Lung (tissue), 16 donors: ENCODE results near the gene BECN2. TPM values are rescaled to one million over a fixed set of nuclear protein-coding genes. Genes with fewer than 3 reads are reported as not detected.

Experiments
- ATAC-seq: fragments of 200-7000 bp; cut with Tn5 transposase; one replicate; pipeline ENCODE4 v1.9.1; 2020; ENCODE audit warnings: moderate number of reproducible peaks; ENCODE audit not compliant: insufficient read depth, low FRiP score
- DNase-seq, 3 donors: peaks; one replicate each; pipeline ENCODE4 v3.0.0-alpha.2; 2013 to 2017
- H3K27ac ChIP-seq, 2 donors: one replicate each; pipeline ENCODE4 v1.5.1; 2013; ENCODE audit warnings: mild to moderate bottlenecking in 2 of 2, moderate library complexity in 2 of 2, control low read depth in 1 of 2, inconsistent platforms in 1 of 2, low read depth in 1 of 2, low read length in 1 of 2
- H3K27me3 ChIP-seq, 3 donors: one replicate each; pipeline ENCODE4 v1.5.1; 2013; ENCODE audit warnings: low read length in 2 of 3; ENCODE audit not compliant: control insufficient read depth in 3 of 3, insufficient read depth in 3 of 3
- H3K36me3 ChIP-seq, 4 donors: one replicate each; pipeline ENCODE4 v1.5.1; 2013; ENCODE audit warnings: low read length in 4 of 4, mild to moderate bottlenecking in 1 of 4, moderate library complexity in 1 of 4; ENCODE audit not compliant: control insufficient read depth in 4 of 4, insufficient read depth in 4 of 4
- H3K4me1 ChIP-seq, 5 donors: one replicate each; pipeline ENCODE4 v1.5.1; 2013; ENCODE audit warnings: low read length in 5 of 5, mild to moderate bottlenecking in 2 of 5, moderate library complexity in 1 of 5; ENCODE audit not compliant: control insufficient read depth in 5 of 5, insufficient read depth in 5 of 5
- H3K4me3 ChIP-seq: one replicate; pipeline ENCODE4 v1.5.1; 2013; ENCODE audit warnings: mild to moderate bottlenecking, control low read depth, moderate library complexity
- H3K9ac ChIP-seq, 2 donors: one replicate each; pipeline ENCODE4 v1.5.1; 2013; ENCODE audit warnings: low read length in 2 of 2, control low read depth in 1 of 2; ENCODE audit not compliant: insufficient read depth in 1 of 2
- H3K9me3 ChIP-seq, 4 donors: one replicate each; pipeline ENCODE4 v1.5.1; 2013; ENCODE audit warnings: low read length in 3 of 4, mild to moderate bottlenecking in 1 of 4, moderate library complexity in 1 of 4; ENCODE audit not compliant: control insufficient read depth in 4 of 4, insufficient read depth in 3 of 4
- WGBS, 2 donors: extraction: QIAGEN DNeasy Blood & Tissue Kit; methylation state at CpG; one replicate each; pipeline ENCODE4 v1.1.7; 2013; 5-methylcytosine and 5-hydroxymethylcytosine counted together
- long read RNA-seq, 5 donors: transcript quantifications; one replicate each; lab custom pipeline, GENCODE V29; 2026
- polyA plus RNA-seq, 2 donors: library from polyadenylated mRNA; stranded (reverse); fragments of 200-250 nt; gene quantifications; one replicate each; pipeline ENCODE4 v1.2.1, GENCODE V29; 2013
- total RNA-seq, 2 donors: library from RNA; depleted of rRNA in 1 of 2; stranded (reverse); fragments of >200 nt in 1 of 2; gene quantifications; one replicate each; pipeline ENCODE4 v1.2.1, GENCODE V29; 2014 to 2021
- TF ChIP-seq, protein P1 (sequence below): IDR thresholded peaks from 2 replicates; pipeline ENCODE4 v1.5.1; 2012; ENCODE audit warnings: mild to moderate bottlenecking; ENCODE audit errors: control extremely low read depth, extremely low read depth
- donor health status: control.
- donor health status: control.
- donor health status: Bipolar disorder and iron deficiency.
- donor health status: healthy.
- donor health status: DM: yes; HTN: yes; CAD: no.

Gene BECN2, protein sequence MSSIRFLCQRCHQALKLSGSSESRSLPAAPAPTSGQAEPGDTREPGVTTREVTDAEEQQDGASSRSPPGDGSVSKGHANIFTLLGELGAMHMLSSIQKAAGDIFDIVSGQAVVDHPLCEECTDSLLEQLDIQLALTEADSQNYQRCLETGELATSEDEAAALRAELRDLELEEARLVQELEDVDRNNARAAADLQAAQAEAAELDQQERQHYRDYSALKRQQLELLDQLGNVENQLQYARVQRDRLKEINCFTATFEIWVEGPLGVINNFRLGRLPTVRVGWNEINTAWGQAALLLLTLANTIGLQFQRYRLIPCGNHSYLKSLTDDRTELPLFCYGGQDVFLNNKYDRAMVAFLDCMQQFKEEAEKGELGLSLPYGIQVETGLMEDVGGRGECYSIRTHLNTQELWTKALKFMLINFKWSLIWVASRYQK
- total RNA-seq (not detected), polyA plus RNA-seq (not detected)
- long read RNA-seq, donor 1 = 0 reads
- long read RNA-seq, donor 2 = 0 reads
- long read RNA-seq, donor 3 = 0 reads
- long read RNA-seq, donor 4 = 0 reads
- long read RNA-seq, donor 5 = 0 reads

DNA sequence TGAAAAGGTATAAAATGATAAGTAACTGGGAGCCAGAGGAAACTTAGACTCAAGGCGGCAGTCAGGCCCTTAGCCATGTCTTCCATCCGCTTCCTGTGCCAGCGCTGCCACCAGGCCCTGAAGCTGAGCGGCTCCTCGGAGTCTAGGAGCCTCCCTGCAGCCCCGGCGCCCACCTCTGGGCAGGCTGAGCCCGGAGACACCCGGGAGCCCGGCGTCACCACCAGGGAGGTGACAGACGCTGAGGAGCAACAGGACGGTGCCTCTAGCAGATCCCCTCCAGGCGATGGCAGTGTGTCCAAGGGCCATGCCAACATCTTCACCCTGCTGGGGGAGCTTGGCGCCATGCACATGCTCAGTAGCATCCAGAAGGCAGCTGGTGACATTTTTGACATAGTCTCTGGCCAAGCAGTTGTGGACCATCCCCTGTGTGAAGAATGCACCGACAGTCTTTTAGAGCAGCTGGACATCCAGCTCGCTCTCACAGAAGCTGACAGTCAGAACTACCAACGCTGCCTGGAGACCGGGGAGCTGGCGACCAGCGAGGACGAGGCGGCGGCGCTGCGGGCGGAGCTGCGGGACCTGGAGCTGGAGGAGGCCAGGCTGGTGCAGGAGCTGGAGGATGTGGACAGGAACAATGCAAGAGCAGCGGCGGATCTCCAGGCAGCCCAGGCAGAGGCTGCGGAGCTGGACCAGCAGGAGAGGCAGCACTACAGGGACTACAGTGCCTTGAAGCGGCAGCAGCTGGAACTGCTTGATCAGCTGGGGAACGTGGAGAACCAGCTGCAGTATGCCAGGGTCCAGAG, at the start of gene BECN2:
Gene BECN2, plus strand, starts transcription at position 76 of the 803 bp plus-strand sequence. Its CDS starts 0 bp downstream, at position 76.
- ATAC-seq = no peak

DNA sequence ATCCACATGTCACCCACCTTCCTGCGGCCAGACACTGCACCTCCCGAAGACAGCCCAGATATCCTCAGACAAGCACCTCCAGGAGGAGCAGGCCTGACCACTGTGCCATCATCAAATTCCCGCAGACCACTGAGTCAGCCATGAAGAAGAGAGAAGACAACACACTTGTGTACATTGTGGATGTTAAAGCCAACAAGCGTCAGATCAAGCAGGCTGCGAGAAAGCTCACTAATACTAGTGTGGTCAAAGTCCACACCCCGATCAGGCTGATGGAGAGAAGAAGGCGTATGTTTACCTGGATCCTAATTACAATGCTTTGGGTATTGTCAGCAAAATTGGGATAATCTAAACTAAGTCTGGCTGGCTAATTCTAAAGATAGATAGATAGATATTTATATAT, 41.4 kb upstream of the BECN2 start:
- Histone ChIP-seq H3K9me3 (peaks cover 0 to 3% (median 0%) of the 10 kb centered on the region in 4 donors), H3K4me3 (no peak overlapping the region), H3K27ac (no peak overlapping the region), H3K36me3 (no peaks in the 10 kb centered on the region), H3K4me1 (no peaks in the 10 kb centered on the region), H3K27me3 (no peaks in the 10 kb centered on the region), H3K9ac (no peak overlapping the region)
- WGBS, 2 donors = 90 to 93% methylated on average over 7 of the region's 7 CpGs
- ATAC-seq (no peak), DNase-seq (no peak)
- TF ChIP-seq, protein P1, sequence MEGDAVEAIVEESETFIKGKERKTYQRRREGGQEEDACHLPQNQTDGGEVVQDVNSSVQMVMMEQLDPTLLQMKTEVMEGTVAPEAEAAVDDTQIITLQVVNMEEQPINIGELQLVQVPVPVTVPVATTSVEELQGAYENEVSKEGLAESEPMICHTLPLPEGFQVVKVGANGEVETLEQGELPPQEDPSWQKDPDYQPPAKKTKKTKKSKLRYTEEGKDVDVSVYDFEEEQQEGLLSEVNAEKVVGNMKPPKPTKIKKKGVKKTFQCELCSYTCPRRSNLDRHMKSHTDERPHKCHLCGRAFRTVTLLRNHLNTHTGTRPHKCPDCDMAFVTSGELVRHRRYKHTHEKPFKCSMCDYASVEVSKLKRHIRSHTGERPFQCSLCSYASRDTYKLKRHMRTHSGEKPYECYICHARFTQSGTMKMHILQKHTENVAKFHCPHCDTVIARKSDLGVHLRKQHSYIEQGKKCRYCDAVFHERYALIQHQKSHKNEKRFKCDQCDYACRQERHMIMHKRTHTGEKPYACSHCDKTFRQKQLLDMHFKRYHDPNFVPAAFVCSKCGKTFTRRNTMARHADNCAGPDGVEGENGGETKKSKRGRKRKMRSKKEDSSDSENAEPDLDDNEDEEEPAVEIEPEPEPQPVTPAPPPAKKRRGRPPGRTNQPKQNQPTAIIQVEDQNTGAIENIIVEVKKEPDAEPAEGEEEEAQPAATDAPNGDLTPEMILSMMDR = no peak

More for the DNA sequence above, at the start of gene BECN2:
- no peak within 1 kb of the TSS for H3K9ac ChIP-seq
- no peak within 1 kb of the TSS for H3K4me3 ChIP-seq
- no peaks in the 10 kb centered on the region for H3K4me1 ChIP-seq
- no peak for DNase-seq
- no peaks in the 10 kb centered on the region for H3K9me3 ChIP-seq
- H3K27ac ChIP-seq = no peak within 1 kb of the TSS
- TF ChIP-seq, protein P1 = no peak
- H3K27me3 ChIP-seq = no peaks in the 10 kb centered on the region
- no peaks in the 10 kb centered on the region for H3K36me3 ChIP-seq
- 91 to 94% methylated on average over 33 of the region's 33 CpGs for WGBS, 2 donors

- ATAC-seq = no peak
- Histone ChIP-seq H3K27ac (no peak overlapping the region), H3K4me3 (no peak overlapping the region)
Measured at GRCh38 chr1:241917487-241917886, 40.1 kb upstream of the BECN2 start.

More at GRCh38 chr1:241917487-241917886, 40.1 kb upstream of the BECN2 start:
- Histone ChIP-seq H3K4me1 (no peaks in the 10 kb centered on the region), H3K27me3 (no peaks in the 10 kb centered on the region), H3K9me3 (peaks cover 0 to 3% (median 0%) of the 10 kb centered on the region in 4 donors), H3K36me3 (no peaks in the 10 kb centered on the region), H3K9ac (no peak overlapping the region)
- DNase-seq = no peak
- TF ChIP-seq, protein P1 = no peak
- WGBS, 2 donors = 95 to 98% methylated on average over 12 of the region's 12 CpGs
